Measurements from ENCODE around the gene ACTR1B.
"Not testable (repeated sequence)": the region's sequence is repeated elsewhere in the genome, so short reads cannot be mapped to it uniquely, and the experiment has no call there.

GRCh38 chr2:97687235-97687634 is 23.4 kb upstream of the ACTR1B start:
- not testable (repeated sequence) for TF ChIP-seq CTCF (IDR thresholded peaks at IDR 0.05; ENCODE audit: extremely low read depth in 1 of 2, insufficient read depth in 1 of 2, low read depth in 1 of 2, low read length in 2 of 2); POLR2A (IDR thresholded peaks at IDR 0.05; ENCODE audit: low read depth, low read length); MYC (IDR thresholded peaks at IDR 0.05; ENCODE audit: low read depth, low read length); MAX (IDR thresholded peaks at IDR 0.05; ENCODE audit: insufficient read depth, insufficient read length); POLR2AphosphoS5 (IDR thresholded peaks at IDR 0.05; ENCODE audit: insufficient read depth, low read depth, low read length); FOS (IDR thresholded peaks at IDR 0.05; ENCODE audit: borderline replicate concordance, insufficient read depth, low read length); JUN (IDR thresholded peaks at IDR 0.05; ENCODE audit: borderline replicate concordance, insufficient read depth, insufficient read length, low read depth)
